ENCODE measurements around the gene IRS1.

IRS1 gene

DNA sequence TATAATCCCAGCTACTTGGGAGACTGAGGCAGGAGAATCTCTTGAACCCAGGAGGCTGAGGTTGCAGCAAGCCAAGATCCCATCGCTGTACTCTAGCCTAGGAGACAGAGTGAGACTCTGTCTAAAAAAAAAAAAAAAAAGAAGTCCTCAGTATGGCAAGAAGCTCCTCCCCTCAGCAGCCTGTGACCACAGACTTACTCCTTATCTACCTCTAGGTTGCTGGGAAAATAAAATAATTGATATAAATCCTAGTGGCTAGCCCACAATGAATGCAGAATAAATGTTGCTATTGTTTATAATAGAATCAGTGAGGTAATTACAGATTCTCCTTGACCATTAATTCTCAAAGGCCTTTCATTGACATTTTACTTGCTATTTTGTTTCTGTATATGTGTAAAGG lies 70.6 kb downstream of the IRS1 start:
- H3K4me3 Mint-ChIP-seq: no peak overlapping the region
- peaks cover 8% of the 10 kb centered on the region for H3K4me1 Mint-ChIP-seq
- CTCF ChIA-PET: no interaction called here
- DNase-seq: no peak
- no peaks in the 10 kb centered on the region for H3K36me3 Mint-ChIP-seq
- no peaks in the 10 kb centered on the region for H3K9me3 Mint-ChIP-seq
- no peak overlapping the region for H3K27ac Mint-ChIP-seq
- peaks cover 24% of the 10 kb centered on the region for H3K27me3 Mint-ChIP-seq

DNA sequence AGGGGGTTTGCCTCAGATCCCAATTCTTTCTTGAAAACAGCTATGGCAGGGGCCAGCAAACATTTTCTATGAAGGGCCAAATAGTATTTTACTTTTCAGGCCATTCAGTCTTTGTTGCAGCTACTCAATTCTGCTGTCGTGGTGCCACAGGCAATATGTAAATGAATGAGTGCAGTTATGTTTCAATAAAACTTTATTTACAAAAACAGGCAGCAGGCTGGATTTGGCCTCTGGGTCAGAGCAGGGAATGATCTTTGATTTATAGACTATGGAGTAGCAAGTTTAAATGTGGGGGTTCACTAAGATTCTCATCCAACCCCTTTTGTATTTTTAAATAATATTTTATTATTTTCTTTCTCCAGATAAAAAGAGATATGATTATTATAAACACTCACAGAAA lies 72.4 kb downstream of the IRS1 start:
- CTCF ChIA-PET: no interaction called here
- Mint-ChIP-seq H3K4me3 (no peak overlapping the region), H3K9me3 (no peaks in the 10 kb centered on the region), H3K4me1 (peaks cover 4% of the 10 kb centered on the region), H3K27ac (no peak overlapping the region), H3K27me3 (peaks cover 29% of the 10 kb centered on the region), H3K36me3 (no peaks in the 10 kb centered on the region)
- DNase-seq: no peak

DNA sequence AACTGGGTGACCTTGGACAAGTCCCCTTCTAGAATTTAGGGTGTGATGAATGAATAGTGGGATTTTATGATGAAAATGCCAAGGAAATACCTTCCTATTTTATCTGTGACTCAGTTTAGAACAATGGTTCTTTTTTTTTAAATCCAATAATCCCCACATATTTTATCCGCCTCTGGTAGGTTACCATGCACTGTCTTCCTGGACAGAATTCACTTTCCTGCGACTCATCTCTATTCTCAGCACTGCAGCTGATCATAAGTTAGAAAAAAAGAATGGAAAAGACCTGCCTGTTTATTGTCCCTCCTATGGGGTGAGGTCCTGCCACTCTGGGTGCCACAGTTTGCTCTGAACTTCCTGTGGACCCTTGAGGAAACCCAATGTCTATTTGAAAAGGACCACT lies 73.1 kb downstream of the IRS1 start:
- DNase-seq: no peak
- H3K27ac Mint-ChIP-seq: no peak overlapping the region
- no peak overlapping the region for H3K4me3 Mint-ChIP-seq
- H3K4me1 Mint-ChIP-seq: peaks cover 4% of the 10 kb centered on the region
- CTCF ChIA-PET: no interaction called here
- no peaks in the 10 kb centered on the region for H3K36me3 Mint-ChIP-seq
- H3K27me3 Mint-ChIP-seq: peaks cover 29% of the 10 kb centered on the region
- no peaks in the 10 kb centered on the region for H3K9me3 Mint-ChIP-seq

DNA sequence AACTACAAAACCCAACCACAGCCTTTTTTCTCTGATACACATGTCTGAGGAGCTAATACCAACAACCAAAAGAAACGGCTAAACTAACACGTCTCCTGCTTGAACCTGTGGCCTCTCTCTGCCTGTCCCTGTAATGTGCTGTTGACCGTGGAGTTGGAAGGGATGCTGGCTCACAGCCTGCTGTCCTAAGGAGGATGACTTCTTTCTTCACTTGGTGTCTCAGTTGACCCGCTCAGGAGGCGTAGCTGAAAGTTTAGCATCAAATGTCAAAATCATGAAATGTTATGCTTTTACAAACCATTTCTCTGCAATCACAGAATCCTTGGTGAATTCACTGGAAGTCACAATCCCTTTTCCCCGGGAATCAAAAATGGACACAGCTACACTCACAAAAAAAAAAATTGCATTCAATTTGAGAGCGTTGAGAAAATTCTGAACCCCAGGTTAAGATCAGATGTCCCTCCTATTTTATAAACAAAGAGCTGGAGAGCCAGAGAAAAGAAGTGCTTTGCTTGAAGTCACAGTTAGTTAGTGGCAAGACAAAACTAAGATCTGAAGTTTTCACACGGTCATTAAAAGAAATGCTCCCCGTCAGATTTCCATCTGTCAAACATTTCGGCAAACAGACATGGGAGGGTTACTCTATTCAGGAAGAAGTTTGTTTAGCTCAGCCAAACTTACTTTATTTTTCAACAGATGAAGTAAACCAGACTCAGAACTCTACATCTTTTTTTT lies 74.3 kb downstream of the IRS1 start:
- Mint-ChIP-seq H3K4me3 (no peak overlapping the region), H3K9me3 (no peaks in the 10 kb centered on the region), H3K27ac (no peak overlapping the region), H3K4me1 (peaks cover 4% of the 10 kb centered on the region), H3K36me3 (no peaks in the 10 kb centered on the region), H3K27me3 (peaks cover 29% of the 10 kb centered on the region)
- CTCF ChIA-PET: interaction anchor here (0.7 kb wide), 1 partner anchor 9 kb away, joined by 3 read pairs; no protein-coding TSS in a partner anchor
- DNase-seq: no peak

DNA sequence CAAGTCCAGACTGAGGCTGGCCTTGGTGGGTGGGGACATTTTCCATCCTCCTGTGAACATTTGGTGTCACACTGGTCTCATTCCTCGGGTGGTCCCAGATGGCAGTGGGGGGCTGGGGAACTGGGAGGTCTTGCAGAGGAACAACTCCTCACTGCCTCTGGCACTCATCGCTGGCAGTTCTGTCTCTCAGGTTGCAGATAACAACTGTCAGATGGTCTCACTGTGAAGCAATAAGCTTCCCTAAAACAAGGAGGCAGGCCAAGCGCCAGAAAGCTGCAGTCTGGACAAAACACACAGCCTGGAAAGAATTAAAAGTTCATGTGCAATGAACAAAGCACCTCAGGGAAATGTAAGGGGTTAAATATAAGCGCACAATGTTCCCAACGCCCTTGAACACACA lies 78.1 kb downstream of the IRS1 start:
- Mint-ChIP-seq H3K36me3 (no peaks in the 10 kb centered on the region), H3K4me3 (no peak overlapping the region), H3K9me3 (no peaks in the 10 kb centered on the region), H3K4me1 (peaks cover 4% of the 10 kb centered on the region), H3K27ac (no peak overlapping the region), H3K27me3 (peaks cover 29% of the 10 kb centered on the region)
- CTCF ChIA-PET: no interaction called here
- DNase-seq: no peak

DNA sequence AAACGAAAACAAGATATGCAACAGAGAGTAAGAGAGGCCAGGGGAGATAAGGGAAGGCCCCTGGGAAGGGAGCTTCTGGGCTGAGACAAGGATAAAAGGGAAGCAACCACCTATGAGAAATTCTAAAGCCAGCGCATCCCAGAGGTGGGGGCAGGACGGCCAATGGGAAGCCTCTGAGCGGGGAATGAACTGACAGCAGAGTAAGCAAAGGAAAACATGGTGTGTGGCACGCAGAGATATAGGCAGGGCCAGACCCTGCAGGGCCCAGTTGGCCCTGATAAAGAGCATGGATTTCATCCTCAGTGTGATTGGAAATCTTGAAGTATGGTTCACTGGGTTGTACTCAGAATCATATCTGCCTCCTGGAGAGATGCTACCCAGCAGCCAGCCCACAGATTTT lies 78.7 kb downstream of the IRS1 start:
- H3K9me3 Mint-ChIP-seq: no peaks in the 10 kb centered on the region
- H3K4me3 Mint-ChIP-seq: no peak overlapping the region
- H3K4me1 Mint-ChIP-seq: peaks cover 6% of the 10 kb centered on the region
- no peaks in the 10 kb centered on the region for H3K36me3 Mint-ChIP-seq
- peaks cover 23% of the 10 kb centered on the region for H3K27me3 Mint-ChIP-seq
- DNase-seq: no peak
- peak overlapping the region; percentile 11 for H3K27ac Mint-ChIP-seq
- CTCF ChIA-PET: no interaction called here

DNA sequence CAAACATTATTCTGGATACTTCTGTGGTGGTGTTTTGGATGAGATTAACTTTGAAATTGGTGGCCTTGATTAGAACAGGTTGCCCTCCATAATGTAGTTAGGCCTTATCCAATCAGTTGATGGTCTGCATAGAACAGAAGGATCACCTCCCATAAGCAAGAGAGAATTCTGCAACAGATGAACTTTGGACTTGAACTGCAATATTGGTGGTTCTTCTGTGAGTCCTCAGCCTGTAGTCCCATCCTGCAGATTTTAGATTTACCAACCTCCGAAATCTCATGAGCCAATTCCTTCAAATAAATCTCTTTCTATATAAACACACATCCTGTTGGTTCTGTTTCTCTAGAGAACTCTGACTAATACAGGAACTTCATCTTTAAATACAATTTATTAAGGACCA lies 81.9 kb downstream of the IRS1 start:
- no peak overlapping the region for H3K4me3 Mint-ChIP-seq
- no peaks in the 10 kb centered on the region for H3K36me3 Mint-ChIP-seq

DNA sequence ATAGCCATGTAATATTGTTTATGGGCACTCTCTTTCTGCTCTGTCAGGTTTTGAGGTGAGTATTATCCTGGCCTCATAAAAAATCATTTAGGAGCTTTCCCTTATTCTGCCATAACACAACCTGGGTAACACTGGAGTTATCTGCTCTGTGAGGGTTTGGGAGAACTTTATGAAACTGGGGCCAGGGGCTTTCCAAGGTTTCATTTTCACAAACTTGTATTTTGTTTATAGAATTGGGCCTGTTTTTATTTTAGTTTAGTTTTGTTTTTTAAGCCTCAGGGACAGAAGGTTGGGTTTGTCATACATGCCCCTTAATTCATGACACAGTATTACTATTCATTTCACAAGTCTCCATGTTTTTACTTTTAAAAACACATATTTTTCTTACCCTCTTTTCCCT lies 83.5 kb downstream of the IRS1 start:
- Mint-ChIP-seq H3K27me3 (peaks cover 4% of the 10 kb centered on the region), H3K4me3 (no peak overlapping the region), H3K4me1 (peaks cover 3% of the 10 kb centered on the region), H3K36me3 (no peaks in the 10 kb centered on the region), H3K9me3 (no peaks in the 10 kb centered on the region), H3K27ac (no peak overlapping the region)
- no peak for DNase-seq
- CTCF ChIA-PET: no interaction called here

More for the DNA sequence above, 81.9 kb downstream of the IRS1 start:
- Mint-ChIP-seq H3K4me1 (peaks cover 3% of the 10 kb centered on the region), H3K9me3 (no peaks in the 10 kb centered on the region), H3K27me3 (peaks cover 4% of the 10 kb centered on the region), H3K27ac (no peak overlapping the region)
- DNase-seq: no peak
- CTCF ChIA-PET: no interaction called here

DNA sequence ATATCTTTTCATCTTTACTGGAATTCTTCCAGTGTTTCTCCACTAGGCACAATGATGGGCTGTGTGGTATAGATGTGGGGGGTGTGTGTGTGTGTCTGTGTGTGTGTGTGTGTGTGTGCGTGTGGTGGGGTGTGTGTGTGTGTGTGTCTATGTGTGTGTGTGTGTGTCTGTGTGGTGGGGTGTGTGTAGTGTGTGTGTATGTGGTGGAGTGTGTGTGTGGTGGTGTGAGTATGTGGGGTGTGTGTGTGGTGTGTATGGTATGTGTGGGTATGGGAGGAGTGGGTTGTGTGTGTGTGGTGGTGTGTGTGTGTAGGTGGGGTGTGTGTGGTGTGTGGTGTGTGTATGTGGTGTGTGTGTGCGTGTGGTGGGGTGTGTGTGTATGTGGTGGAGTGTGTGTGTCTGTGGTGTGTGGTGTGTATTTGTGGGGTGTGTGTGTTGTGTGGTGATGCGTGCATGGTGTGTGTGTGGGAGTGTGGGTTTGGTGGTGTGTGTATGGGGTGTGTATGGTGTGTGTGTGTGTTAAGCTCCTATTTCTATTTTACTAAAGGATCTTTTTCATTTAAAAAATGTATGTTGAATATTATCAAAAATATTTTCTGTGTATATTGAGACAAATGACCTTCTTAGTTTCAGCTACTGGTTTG lies 84.2 kb downstream of the IRS1 start:
- Mint-ChIP-seq H3K27me3 (peaks cover 4% of the 10 kb centered on the region), H3K27ac (no peak overlapping the region), H3K36me3 (no peaks in the 10 kb centered on the region), H3K4me3 (no peak overlapping the region), H3K4me1 (peaks cover 3% of the 10 kb centered on the region), H3K9me3 (no peaks in the 10 kb centered on the region)
- CTCF ChIA-PET: no interaction called here
- no peak for DNase-seq

DNA sequence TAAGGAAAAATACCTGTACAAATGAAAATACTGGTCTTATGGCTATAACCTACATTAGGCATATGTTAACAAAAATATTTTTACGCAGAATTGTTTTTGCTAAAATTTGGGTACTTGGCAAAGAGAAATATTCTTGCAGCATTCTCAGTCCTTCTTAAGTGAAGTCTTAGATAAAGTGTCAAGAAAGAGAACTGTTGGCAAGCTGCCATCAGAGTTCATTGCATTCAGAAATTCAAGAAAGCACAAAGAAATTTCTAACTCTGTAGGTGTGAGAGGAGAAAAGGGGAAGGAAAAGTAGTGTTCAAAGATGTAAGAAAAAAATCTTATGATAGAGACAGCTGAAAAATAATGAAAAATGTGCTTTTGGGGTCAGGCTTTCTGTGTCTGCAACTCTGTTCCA lies 86.7 kb downstream of the IRS1 start:
- peaks cover 3% of the 10 kb centered on the region for H3K4me1 Mint-ChIP-seq
- H3K27ac Mint-ChIP-seq: no peak overlapping the region
- H3K4me3 Mint-ChIP-seq: no peak overlapping the region
- no peak for DNase-seq
- H3K9me3 Mint-ChIP-seq: no peaks in the 10 kb centered on the region
- H3K36me3 Mint-ChIP-seq: no peaks in the 10 kb centered on the region
- CTCF ChIA-PET: no interaction called here
- peaks cover 4% of the 10 kb centered on the region for H3K27me3 Mint-ChIP-seq

DNA sequence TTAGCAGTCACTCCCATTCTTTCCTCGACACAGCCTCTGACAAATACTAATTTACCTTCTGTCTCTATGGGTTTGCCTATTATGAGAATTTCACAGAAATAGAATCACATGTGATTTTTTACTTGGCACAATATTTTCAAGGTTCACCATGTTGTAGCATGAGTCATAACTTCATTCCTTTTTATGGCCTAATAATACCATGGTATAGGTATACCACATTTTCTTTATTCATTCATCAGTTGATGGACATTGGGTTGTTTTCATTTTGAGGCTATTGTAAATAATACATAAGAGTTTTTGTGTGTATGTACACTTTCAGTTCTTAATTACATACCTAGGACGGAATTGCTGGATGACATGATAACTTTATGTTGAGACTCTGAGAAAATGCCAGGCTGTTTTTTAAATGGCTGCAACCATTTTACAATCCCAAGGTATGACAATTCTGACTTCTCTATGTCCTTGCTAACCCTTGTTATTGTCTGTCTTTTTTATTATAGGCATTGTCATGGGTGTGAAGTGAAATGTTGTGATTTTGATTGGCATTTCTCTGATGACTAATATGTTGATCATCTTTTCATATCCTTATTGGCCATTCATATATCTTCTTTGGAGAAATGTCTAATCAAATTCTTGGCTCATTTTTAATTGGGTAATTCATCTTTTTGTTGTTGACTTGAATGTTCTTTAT lies 87.9 kb downstream of the IRS1 start:
- no peak for DNase-seq
- Mint-ChIP-seq H3K4me1 (peaks cover 3% of the 10 kb centered on the region), H3K9me3 (no peaks in the 10 kb centered on the region), H3K36me3 (no peaks in the 10 kb centered on the region), H3K27ac (no peak overlapping the region), H3K4me3 (no peak overlapping the region), H3K27me3 (peaks cover 4% of the 10 kb centered on the region)
- CTCF ChIA-PET: interaction anchor here (1.4 kb wide), 1 partner anchor 496 kb away, joined by 3 read pairs; no protein-coding TSS in a partner anchor

DNA sequence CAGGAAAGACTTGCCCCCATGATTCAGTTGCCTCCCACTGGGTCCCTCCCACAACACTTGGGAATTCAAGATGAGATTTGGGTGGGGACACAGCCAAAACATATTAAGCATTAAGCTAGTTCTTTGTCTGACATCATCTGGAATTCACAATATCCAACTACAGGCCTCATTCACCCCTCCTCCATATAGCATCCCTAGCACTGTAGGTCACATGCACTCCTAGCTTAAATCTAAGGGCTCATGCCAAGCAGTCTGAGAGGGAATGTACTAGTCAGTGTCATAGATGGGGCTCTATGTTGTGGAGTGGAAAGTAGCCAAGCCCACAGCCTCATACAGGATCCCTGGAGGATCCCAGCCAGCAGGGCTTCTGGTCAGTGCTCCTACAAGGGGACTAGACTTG lies 92.1 kb downstream of the IRS1 start:
- Mint-ChIP-seq H3K27ac (no peak overlapping the region), H3K4me1 (no peaks in the 10 kb centered on the region), H3K36me3 (no peaks in the 10 kb centered on the region), H3K9me3 (no peaks in the 10 kb centered on the region), H3K27me3 (no peaks in the 10 kb centered on the region), H3K4me3 (no peak overlapping the region)
- CTCF ChIA-PET: no interaction called here
- no peak for DNase-seq

DNA sequence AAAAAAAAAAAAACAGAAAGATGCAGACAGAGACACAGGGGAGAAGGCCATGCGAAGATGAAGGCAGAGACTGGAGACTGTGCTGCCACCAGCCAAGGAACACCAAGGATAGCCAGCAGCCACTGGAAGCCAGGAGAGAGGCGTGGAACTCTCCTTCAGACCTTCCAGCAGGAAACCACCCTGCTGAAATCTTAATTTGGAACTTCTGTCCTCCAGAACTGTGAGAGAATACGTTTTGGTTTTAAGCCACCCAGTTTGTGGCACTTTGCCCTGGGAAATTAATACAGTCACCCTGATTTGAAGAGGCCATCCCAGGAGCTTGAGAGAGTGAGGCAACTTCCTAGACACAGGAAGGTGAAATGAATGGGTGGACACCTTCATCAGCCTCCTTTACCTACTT lies 93.7 kb downstream of the IRS1 start:
- no peaks in the 10 kb centered on the region for H3K9me3 Mint-ChIP-seq
- no peaks in the 10 kb centered on the region for H3K4me1 Mint-ChIP-seq
- CTCF ChIA-PET: no interaction called here
- no peaks in the 10 kb centered on the region for H3K27me3 Mint-ChIP-seq
- no peaks in the 10 kb centered on the region for H3K36me3 Mint-ChIP-seq
- no peak overlapping the region for H3K4me3 Mint-ChIP-seq
- no peak for DNase-seq
- H3K27ac Mint-ChIP-seq: no peak overlapping the region

DNA sequence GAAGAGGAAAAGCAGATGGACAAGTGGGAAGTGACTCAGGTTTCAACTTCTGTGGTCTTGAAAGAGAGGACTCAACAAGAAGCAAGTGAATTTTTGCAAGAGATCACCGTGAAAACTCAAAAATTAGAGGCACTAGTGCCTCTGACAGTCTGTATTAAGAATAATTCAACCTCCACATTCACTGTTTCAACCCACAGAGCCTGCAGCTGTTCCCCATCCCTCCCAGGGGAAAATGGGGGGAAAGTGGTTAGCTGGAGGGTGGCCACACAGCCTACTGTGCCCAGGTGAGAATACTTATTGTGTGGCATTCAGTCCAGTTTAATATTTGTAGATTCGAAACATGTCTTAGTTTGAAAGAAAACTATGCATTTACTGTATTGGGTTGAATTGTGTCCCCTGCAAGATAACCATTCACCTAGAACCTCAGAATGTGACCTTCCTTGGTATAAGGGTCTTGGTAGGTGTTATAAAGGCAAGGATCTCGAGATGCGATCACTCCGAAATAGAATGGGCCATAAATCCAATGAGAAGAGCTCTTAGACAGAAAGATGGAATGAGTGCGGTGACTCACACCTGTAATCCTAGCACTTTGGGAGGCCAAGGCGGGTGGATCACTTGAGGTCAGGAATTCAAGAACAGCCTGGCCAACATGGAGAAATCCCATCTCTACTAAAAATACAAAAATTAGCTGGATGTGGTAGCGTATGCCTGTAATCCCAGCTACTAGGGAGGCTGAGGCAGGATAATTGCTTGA lies 94.3 kb downstream of the IRS1 start:
- Mint-ChIP-seq H3K27me3 (no peaks in the 10 kb centered on the region), H3K36me3 (no peaks in the 10 kb centered on the region), H3K9me3 (no peaks in the 10 kb centered on the region), H3K4me1 (no peaks in the 10 kb centered on the region), H3K4me3 (no peak overlapping the region), H3K27ac (no peak overlapping the region)
- no peak for DNase-seq
- CTCF ChIA-PET: interaction anchor here (1.0 kb wide), 1 partner anchor 94 kb away, joined by 5 read pairs; no protein-coding TSS in a partner anchor

Measured in activated naive CD4-positive, alpha-beta T cell treated with anti-CD3 and anti-CD28 coated beads, Interleukin-2, amount 10 ng/mL, durations not matched to agents 7 days and 5 days (primary cell).